Cardiac muscle cell (in vitro differentiated cells and primary cell): ENCODE data around the gene NEO1. TPM values are rescaled to one million over a fixed set of nuclear protein-coding genes. Genes with fewer than 3 reads are reported as not detected.

ENCODE experiments used
- DNase-seq, 2 donors: peaks; one replicate each; pipeline versions ENCODE4 v3.0.0 to v3.0.0-alpha.2; 2010 to 2017; ENCODE audit warnings: low read depth in 1 of 2, low spot score in 1 of 2
- H3K27ac ChIP-seq: fragments of 200-600 bp; sonication (generic); 2 replicates; pipeline ENCODE4 v1.5.1; 2016
- H3K27me3 ChIP-seq: fragments of 200-600 bp; sonication (generic); 2 replicates; pipeline ENCODE4 v1.6.0; 2016; ENCODE audit warnings: control low read depth
- H3K36me3 ChIP-seq: fragments of 200-600 bp; sonication (generic); 2 replicates; pipeline ENCODE4 v1.5.1; 2016; ENCODE audit warnings: control low read depth
- H3K4me1 ChIP-seq: fragments of 200-600 bp; sonication (generic); 2 replicates; pipeline ENCODE4 v1.8.1; 2017; ENCODE audit warnings: low read depth, mild to moderate bottlenecking, mixed run types
- H3K4me3 ChIP-seq: fragments of 200-600 bp; sonication (generic); 2 replicates; pipeline ENCODE4 v1.5.1; 2016; ENCODE audit warnings: mild to moderate bottlenecking
- H3K9me3 ChIP-seq: fragments of 200-600 bp; sonication (generic); 2 replicates; pipeline ENCODE4 v1.5.1; 2017; ENCODE audit warnings: low read depth, mild to moderate bottlenecking, control low read depth
- CTCF ChIP-seq: IDR thresholded peaks from 2 replicates; pipeline ENCODE4 v1.5.1; 2012; ENCODE audit warnings: low read depth, mild to moderate bottlenecking, low read length
- polyA plus RNA-seq: library from polyadenylated mRNA; unstranded; fragments of >200 nt; fragmentation: Nextera tagmentation; extraction: Ambion mirVana; gene quantifications from 2 replicates; pipeline ENCODE4 v1.2.1, GENCODE V29; 2016
- total RNA-seq: library from RNA; depleted of rRNA; stranded (reverse); fragments of >200 nt; gene quantifications from 2 replicates; pipeline ENCODE4 v1.2.3, GENCODE V29; 2016

NEO1 gene
- total and polyA plus RNA-seq, 2 experiments from 2014 or later = 12.9 to 37.4 TPM

DNA sequence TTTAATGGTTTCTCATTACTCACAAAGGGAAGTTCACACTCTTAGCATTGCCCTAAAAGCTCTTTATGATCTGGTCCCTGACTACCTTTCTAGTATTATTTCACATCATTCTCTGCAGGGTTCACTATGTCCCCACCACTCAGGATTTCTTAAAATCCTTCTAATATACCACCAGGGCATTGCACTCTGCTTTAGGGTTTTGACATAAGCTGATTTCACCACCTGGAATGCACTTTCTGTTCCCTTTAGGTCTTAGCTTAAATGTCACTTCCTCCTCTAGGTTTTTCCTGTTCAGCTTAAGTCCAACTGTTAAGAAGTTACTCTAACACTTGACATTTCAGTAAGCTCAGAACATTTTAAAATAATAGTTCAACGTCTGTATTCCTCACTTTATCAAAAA lies 234.8 kb downstream of the NEO1 start:
- H3K36me3 ChIP-seq = peaks cover 29% of the 10 kb centered on the region
- no peaks in the 10 kb centered on the region for H3K9me3 ChIP-seq
- no peak overlapping the region for H3K4me3 ChIP-seq
- no peak overlapping the region for H3K27ac ChIP-seq
- no peak for TF ChIP-seq CTCF
- H3K4me1 ChIP-seq = no peaks in the 10 kb centered on the region
- no peak for DNase-seq
- no peaks in the 10 kb centered on the region for H3K27me3 ChIP-seq

DNA sequence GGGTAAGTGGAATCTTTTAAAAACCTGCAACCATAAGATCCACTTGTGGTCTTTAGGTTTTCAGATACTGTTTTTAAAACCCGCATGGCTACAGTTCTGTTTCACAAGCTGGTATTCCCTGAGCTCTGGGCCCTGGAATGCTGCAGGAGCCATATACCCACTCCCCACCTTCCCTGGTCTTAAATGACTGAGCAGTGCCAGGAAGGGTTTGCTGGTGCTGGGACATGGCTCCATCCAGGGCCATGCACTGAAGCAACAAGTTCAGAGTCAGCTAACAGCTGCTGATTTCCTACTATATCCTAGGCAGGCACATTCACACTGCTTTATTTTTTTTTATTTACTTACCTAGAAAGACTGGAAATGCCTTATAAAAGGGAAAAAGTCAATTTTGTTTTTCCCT lies 239.2 kb downstream of the NEO1 start:
- no peak for DNase-seq
- no peak for TF ChIP-seq CTCF
- Histone ChIP-seq H3K4me3 (no peak overlapping the region), H3K27ac (no peak overlapping the region), H3K4me1 (peaks cover 18% of the 10 kb centered on the region), H3K36me3 (peaks cover 34% of the 10 kb centered on the region), H3K9me3 (no peaks in the 10 kb centered on the region), H3K27me3 (no peaks in the 10 kb centered on the region)

GRCh38 chr15:73293773-73294172 lies 241.5 kb downstream of the NEO1 start:
- H3K36me3 ChIP-seq = peaks cover 33% of the 10 kb centered on the region

DNA sequence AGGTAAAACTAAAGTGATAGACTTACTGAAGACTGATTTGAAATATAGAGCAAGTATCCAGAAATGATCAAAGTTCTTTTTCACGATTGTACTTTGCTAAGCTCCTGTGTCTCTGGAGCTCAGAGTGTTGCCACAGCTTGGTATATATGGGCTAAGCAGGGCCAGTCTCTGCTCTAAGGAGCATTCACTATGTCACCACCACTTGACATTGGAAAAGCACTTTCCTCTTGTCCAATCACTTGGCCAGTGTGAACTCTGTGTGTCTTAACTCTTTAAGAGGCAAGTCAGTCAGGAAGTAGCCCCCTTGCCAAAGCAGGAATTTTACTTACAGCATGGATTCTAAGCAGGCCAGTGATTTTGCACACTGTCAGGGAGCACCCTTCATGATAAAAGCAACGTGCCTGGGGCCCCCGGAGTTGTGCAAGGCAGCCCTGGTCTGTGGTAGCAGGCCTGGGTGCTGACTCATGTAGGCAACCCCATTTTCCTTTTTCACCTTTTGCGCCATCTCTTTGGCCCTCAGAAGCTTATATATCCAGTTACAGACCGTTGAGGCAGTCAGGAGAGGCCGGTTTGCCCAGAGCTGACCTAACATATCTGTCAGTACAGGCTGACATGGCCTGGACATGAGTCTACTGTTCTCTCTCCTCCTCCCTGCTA lies 243.5 kb downstream of the NEO1 start:
- peak; percentile 79 to 90 for DNase-seq
- no peak for TF ChIP-seq CTCF
- no peak overlapping the region for H3K4me3 ChIP-seq
- peaks cover 28% of the 10 kb centered on the region for H3K36me3 ChIP-seq
- no peaks in the 10 kb centered on the region for H3K27me3 ChIP-seq
- H3K27ac ChIP-seq = peak overlapping the region; percentile 83
- H3K4me1 ChIP-seq = peaks cover 20% of the 10 kb centered on the region
- H3K9me3 ChIP-seq = no peaks in the 10 kb centered on the region

More at GRCh38 chr15:73293773-73294172, 241.5 kb downstream of the NEO1 start:
- no peak for DNase-seq
- no peak for TF ChIP-seq CTCF
- Histone ChIP-seq H3K27ac (no peak overlapping the region), H3K4me3 (no peak overlapping the region), H3K27me3 (no peaks in the 10 kb centered on the region), H3K4me1 (peaks cover 20% of the 10 kb centered on the region), H3K9me3 (no peaks in the 10 kb centered on the region)

- Histone ChIP-seq H3K4me3 (no peak overlapping the region), H3K27ac (peak overlapping the region; percentile 83), H3K4me1 (peaks cover 20% of the 10 kb centered on the region), H3K9me3 (no peaks in the 10 kb centered on the region), H3K36me3 (peaks cover 25% of the 10 kb centered on the region), H3K27me3 (no peaks in the 10 kb centered on the region)
- no peak for TF ChIP-seq CTCF
- no peak for DNase-seq
These were observed 244.5 kb downstream of the NEO1 start for GRCh38 chr15:73296609-73297353.
